Measurements from ENCODE around the gene COQ4.

Gene COQ4

DNA sequence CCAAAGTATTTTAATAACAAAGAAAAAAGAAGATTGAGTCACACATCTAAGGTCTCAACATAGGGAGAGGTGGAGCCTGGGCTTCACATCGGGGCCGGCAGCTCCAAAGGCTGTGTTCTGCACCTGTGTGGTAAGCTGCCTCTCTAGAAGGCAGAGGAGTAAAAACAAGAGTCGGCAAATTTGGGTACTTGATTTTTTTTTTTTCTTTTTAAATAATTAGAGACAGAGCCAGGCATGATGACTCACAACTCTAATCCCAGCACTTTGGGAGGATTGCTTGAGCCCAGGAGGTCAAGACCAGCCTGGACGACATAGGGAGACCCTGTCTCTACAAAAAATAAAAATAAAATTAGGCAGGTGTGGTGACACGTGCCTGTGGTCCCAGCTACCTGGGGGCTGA is 53.2 kb downstream of the COQ4 start:
- Histone ChIP-seq H3K4me3 (ENCODE audit: low read length) (no peak overlapping the region), H3K79me2 (ENCODE audit: low read length) (peaks cover 49% of the 10 kb centered on the region), H2AFZ (ENCODE audit: low read depth, low read length) (no peak overlapping the region), H3K4me2 (ENCODE audit: low read length) (no peak overlapping the region), H3K9me3 (ENCODE audit: insufficient read depth, low read length) (no peaks in the 10 kb centered on the region), H3K27ac (ENCODE audit: low read length) (no peak overlapping the region), H4K20me1 (ENCODE audit: insufficient read depth, low read length) (no peaks in the 10 kb centered on the region), H3K27me3 (ENCODE audit: low read depth, low read length) (no peaks in the 10 kb centered on the region), H3K9ac (ENCODE audit: low read length) (no peak overlapping the region), H3K4me1 (ENCODE audit: low read length) (peaks cover 8% of the 10 kb centered on the region), H3K36me3 (replicated peaks; ENCODE audit: low read depth, low read length) (peaks cover 4% of the 10 kb centered on the region)
- TF ChIP-seq EZH2phosphoT487 (IDR thresholded peaks at IDR 0.05; ENCODE audit: low read depth): no peak
- TF ChIP-seq, protein P1, sequence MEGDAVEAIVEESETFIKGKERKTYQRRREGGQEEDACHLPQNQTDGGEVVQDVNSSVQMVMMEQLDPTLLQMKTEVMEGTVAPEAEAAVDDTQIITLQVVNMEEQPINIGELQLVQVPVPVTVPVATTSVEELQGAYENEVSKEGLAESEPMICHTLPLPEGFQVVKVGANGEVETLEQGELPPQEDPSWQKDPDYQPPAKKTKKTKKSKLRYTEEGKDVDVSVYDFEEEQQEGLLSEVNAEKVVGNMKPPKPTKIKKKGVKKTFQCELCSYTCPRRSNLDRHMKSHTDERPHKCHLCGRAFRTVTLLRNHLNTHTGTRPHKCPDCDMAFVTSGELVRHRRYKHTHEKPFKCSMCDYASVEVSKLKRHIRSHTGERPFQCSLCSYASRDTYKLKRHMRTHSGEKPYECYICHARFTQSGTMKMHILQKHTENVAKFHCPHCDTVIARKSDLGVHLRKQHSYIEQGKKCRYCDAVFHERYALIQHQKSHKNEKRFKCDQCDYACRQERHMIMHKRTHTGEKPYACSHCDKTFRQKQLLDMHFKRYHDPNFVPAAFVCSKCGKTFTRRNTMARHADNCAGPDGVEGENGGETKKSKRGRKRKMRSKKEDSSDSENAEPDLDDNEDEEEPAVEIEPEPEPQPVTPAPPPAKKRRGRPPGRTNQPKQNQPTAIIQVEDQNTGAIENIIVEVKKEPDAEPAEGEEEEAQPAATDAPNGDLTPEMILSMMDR (IDR thresholded peaks at IDR 0.05; ENCODE audit: low read depth, low read length): no peak

DNA sequence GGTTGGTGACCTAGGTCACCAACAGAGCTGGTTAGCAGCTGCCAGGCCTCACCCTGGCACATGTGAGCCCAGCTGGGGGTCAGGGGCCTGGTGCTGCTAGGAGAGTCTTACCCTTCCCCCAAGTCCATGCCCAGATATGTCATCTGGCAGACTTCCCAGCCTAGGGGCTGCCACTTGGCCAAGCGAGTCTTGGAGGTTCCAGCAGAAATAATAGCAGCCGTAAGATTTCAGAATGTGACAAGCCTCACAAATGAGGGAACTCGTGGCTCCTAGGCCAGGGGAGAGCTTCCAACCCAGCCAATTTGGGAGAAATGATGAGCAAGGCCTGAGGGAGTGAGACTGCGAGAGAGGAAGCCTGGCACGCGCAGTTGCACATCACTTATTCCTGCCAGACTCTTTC is 59.6 kb downstream of the COQ4 start:
- H3K27me3 ChIP-seq (ENCODE audit: low read depth, low read length): no peaks in the 10 kb centered on the region
- no peaks in the 10 kb centered on the region for H3K9me3 ChIP-seq (ENCODE audit: insufficient read depth, low read length)
- H3K4me2 ChIP-seq (ENCODE audit: low read length): no peak overlapping the region
- H2AFZ ChIP-seq (ENCODE audit: low read depth, low read length): no peak overlapping the region
- H3K9ac ChIP-seq (ENCODE audit: low read length): no peak overlapping the region
- no peak overlapping the region for H3K4me3 ChIP-seq (ENCODE audit: low read length)
- no peaks in the 10 kb centered on the region for H3K79me2 ChIP-seq (ENCODE audit: low read length)
- no peak for TF ChIP-seq EZH2phosphoT487 (IDR thresholded peaks at IDR 0.05; ENCODE audit: low read depth)
- TF ChIP-seq, protein P1 (IDR thresholded peaks at IDR 0.05; ENCODE audit: low read depth, low read length): no peak
- H3K27ac ChIP-seq (ENCODE audit: low read length): no peak overlapping the region
- H3K36me3 ChIP-seq (replicated peaks; ENCODE audit: low read depth, low read length): no peaks in the 10 kb centered on the region
- H4K20me1 ChIP-seq (ENCODE audit: insufficient read depth, low read length): no peaks in the 10 kb centered on the region
- no peaks in the 10 kb centered on the region for H3K4me1 ChIP-seq (ENCODE audit: low read length)

DNA sequence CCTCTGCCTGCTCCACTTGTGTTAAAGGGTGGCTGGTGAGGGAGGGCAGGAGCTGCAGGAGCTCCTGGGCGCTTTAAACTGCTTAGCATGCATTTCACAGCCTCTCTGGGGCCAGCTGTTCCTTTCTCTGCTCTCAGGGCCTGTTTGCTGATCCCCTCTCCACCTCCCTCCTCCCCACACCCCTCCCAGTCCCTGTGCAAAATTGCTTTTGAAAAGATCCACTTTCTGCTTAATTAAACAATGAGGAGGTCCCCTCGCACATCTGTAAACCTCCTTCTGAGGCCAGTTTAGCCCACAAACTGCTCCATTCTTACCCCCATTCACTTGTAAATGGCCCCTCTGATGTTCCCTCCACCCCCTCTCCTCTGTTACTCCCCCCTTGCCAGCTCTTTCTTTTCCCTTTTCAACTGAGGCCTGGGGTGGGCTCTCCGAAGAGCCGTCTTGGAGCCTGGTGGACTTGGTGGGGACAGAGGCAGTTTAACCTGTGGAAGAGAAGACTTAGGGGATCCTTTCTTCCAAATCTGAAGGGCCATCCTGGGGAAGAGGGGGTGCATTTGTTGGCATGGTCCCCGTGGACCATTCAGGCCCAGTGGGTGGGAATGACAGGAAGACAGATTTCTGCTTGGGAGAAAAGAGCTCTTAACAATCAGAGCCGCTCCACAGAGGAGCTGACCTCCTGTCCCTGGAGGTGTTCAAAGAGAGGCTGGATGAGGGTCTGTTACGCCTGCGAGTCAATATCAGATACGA is 60.5 kb downstream of the COQ4 start:
- H3K27ac ChIP-seq (ENCODE audit: low read length): no peak overlapping the region
- H3K27me3 ChIP-seq (ENCODE audit: low read depth, low read length): no peaks in the 10 kb centered on the region
- H2AFZ ChIP-seq (ENCODE audit: low read depth, low read length): no peak overlapping the region
- H4K20me1 ChIP-seq (ENCODE audit: insufficient read depth, low read length): no peaks in the 10 kb centered on the region
- no peak overlapping the region for H3K4me3 ChIP-seq (ENCODE audit: low read length)
- H3K4me2 ChIP-seq (ENCODE audit: low read length): no peak overlapping the region
- no peaks in the 10 kb centered on the region for H3K9me3 ChIP-seq (ENCODE audit: insufficient read depth, low read length)
- no peaks in the 10 kb centered on the region for H3K4me1 ChIP-seq (ENCODE audit: low read length)
- H3K9ac ChIP-seq (ENCODE audit: low read length): no peak overlapping the region
- peaks cover 5% of the 10 kb centered on the region for H3K36me3 ChIP-seq (replicated peaks; ENCODE audit: low read depth, low read length)
- no peak for TF ChIP-seq EZH2phosphoT487 (IDR thresholded peaks at IDR 0.05; ENCODE audit: low read depth)
- TF ChIP-seq, protein P1 (IDR thresholded peaks at IDR 0.05; ENCODE audit: low read depth, low read length): no peak
- H3K79me2 ChIP-seq (ENCODE audit: low read length): no peaks in the 10 kb centered on the region

Measured in OCI-LY3 (cell line).